HCT116 (cell line): ENCODE measurements around the gene HGFAC. TPM values are rescaled to one million over a fixed set of nuclear protein-coding genes. Genes with fewer than 3 reads are reported as not detected.

Experiments used
- ATAC-seq: fragments of 200-7000 bp; cut with Tn5 transposase; 2 replicates; pipeline ENCODE4 v1.9.1; 2020; ENCODE audit warnings: mild to moderate bottlenecking, moderate library complexity
- BruUV-seq: library from RNA; stranded (reverse); fragments of 400-500 nt; replicated peaks from 2 replicates; lab custom pipeline; 2021; lab: Mats Ljungman, UMichigan
- CTCF ChIA-PET: fragments of 300-600 bp; sonication (Branson Sonifier 250); formaldehyde crosslinking; loops from one replicate; lab custom pipeline; 2021; ENCODE audit warnings: antibody characterized with exemption; lab: Charles Lee
- POLR2A ChIA-PET: fragments of 300-600, 350-600 bp; sonication (Branson Sonifier 250); formaldehyde crosslinking; loops from one replicate; lab custom pipeline; 2021; ENCODE audit warnings: antibody characterized with exemption; lab: Charles Lee
- RAD21 ChIA-PET, 2 experiments: fragments of 300-600 bp; sonication (Branson Sonifier 250); formaldehyde crosslinking; loops; one replicate each; lab custom pipeline; 2023; ENCODE audit warnings: low total read pairs in 2 of 2; ENCODE audit not compliant: uncharacterized antibody in 2 of 2, unreplicated experiment in 2 of 2, low non-redundant PET in 1 of 2; lab: Charles Lee
- DNase-seq: peaks from one replicate; pipeline ENCODE4 v3.0.0-alpha.2; 2010; ENCODE audit warnings: low read depth, low spot score
- H2AFZ ChIP-seq: fragments of 200-600 bp; shearing (Covaris generic), sonication (generic); 2 replicates; pipeline ENCODE4 v1.6.1; 2017; ENCODE audit warnings: low read depth, mixed run types, mixed read lengths, antibody characterized with exemption, low read length; ENCODE audit not compliant: poor library complexity, severe bottlenecking
- H3K27ac ChIP-seq: 2 replicates; pipeline ENCODE4 v1.5.1; 2012; ENCODE audit warnings: low read depth, low read length
- H3K27me3 ChIP-seq: fragments of 200-600 bp; sonication (generic); 2 replicates; pipeline ENCODE4 v1.6.1; 2016; ENCODE audit warnings: mixed run types, low read length, mixed read lengths; ENCODE audit not compliant: insufficient read depth
- H3K36me3 ChIP-seq, 2 experiments: fragments of 200-500 bp in 1 of 2; fragments of 200-600 bp in 1 of 2; sonication (Bioruptor generic) in 1 of 2; sonication (generic) in 1 of 2; 2 replicates each; pipeline versions ENCODE4 v1.5.1 to v1.6.1; 2014 to 2016; ENCODE audit warnings: low read length in 2 of 2, inconsistent platforms in 1 of 2, mixed read lengths in 1 of 2, mixed run types in 1 of 2; ENCODE audit not compliant: insufficient read depth in 2 of 2, control insufficient read depth in 1 of 2
- H3K4me1 ChIP-seq, 2 experiments: fragments of 200-600 bp in 1 of 2; sonication (generic) in 1 of 2; 2 replicates each; pipeline versions ENCODE4 v1.5.1 to v1.6.1; 2012 to 2017; ENCODE audit warnings: low read length in 2 of 2, inconsistent platforms in 1 of 2, mild to moderate bottlenecking in 1 of 2, mixed read lengths in 1 of 2, mixed run types in 1 of 2, moderate library complexity in 1 of 2; ENCODE audit not compliant: insufficient read depth in 2 of 2, control insufficient read depth in 1 of 2
- H3K4me2 ChIP-seq: fragments of 200-600 bp; sonication (generic); 2 replicates; pipeline ENCODE4 v1.6.1; 2017; ENCODE audit warnings: mixed run types, low read length, mixed read lengths
- H3K4me3 ChIP-seq, 2 experiments: fragments of 200-600 bp in 1 of 2; sonication (generic) in 1 of 2; replicated peaks in 1 of 2; 2 replicates each; pipeline ENCODE4 v1.5.1; 2011 to 2016; ENCODE audit warnings: low read length in 2 of 2, control low read depth in 1 of 2, low read depth in 1 of 2, mild to moderate bottlenecking in 1 of 2, mixed read lengths in 1 of 2, mixed run types in 1 of 2
- H3K79me2 ChIP-seq: fragments of 200-600 bp; sonication (generic); 2 replicates; pipeline ENCODE4 v1.6.1; 2017; ENCODE audit warnings: mild to moderate bottlenecking, mixed run types, low read length, moderate library complexity, mixed read lengths; ENCODE audit not compliant: insufficient read depth
- H3K9ac ChIP-seq: fragments of 200-600 bp; sonication (generic); 2 replicates; pipeline ENCODE4 v1.6.1; 2016; ENCODE audit warnings: low read length, mixed read lengths
- H3K9me2 ChIP-seq: fragments of 200-600 bp; sonication (generic), shearing (Covaris generic); 2 replicates; pipeline ENCODE4 v1.6.1; 2017; ENCODE audit warnings: mixed run types, mild to moderate bottlenecking, moderate library complexity; ENCODE audit not compliant: insufficient read depth
- H3K9me3 ChIP-seq, 2 experiments: fragments of 200-500 bp in 1 of 2; fragments of 200-600 bp in 1 of 2; sonication (Bioruptor generic) in 1 of 2; sonication (generic) in 1 of 2; 2 replicates each; pipeline ENCODE4 v1.6.1; 2014 to 2017; ENCODE audit warnings: low read length in 2 of 2, mixed read lengths in 2 of 2, inconsistent platforms in 1 of 2, low read depth in 1 of 2, mild to moderate bottlenecking in 1 of 2, mixed run types in 1 of 2, moderate library complexity in 1 of 2; ENCODE audit not compliant: control insufficient read depth in 1 of 2, insufficient read depth in 1 of 2
- H4K20me1 ChIP-seq: fragments of 200-600 bp; sonication (generic), shearing (Covaris generic); 2 replicates; pipeline ENCODE4 v1.6.1; 2017; ENCODE audit warnings: mixed run types, mild to moderate bottlenecking, moderate library complexity; ENCODE audit not compliant: insufficient read depth
- ELF1 ChIP-seq: IDR thresholded peaks from 2 replicates; pipeline ENCODE4 v1.6.1; 2012; ENCODE audit warnings: low read depth, borderline replicate concordance
- POLR2AphosphoS5 ChIP-seq: IDR thresholded peaks from 2 replicates; pipeline ENCODE4 v1.6.1; 2011; ENCODE audit warnings: mild to moderate bottlenecking, low read depth, low read length, moderate library complexity
- REST ChIP-seq: IDR thresholded peaks from 2 replicates; pipeline ENCODE4 v1.6.1; 2012; ENCODE audit warnings: low read depth
- SIN3A ChIP-seq: IDR thresholded peaks from 2 replicates; pipeline ENCODE4 v1.6.1; 2012; ENCODE audit warnings: low read depth
- SRF ChIP-seq: IDR thresholded peaks from 2 replicates; pipeline ENCODE4 v1.6.1; 2012; ENCODE audit warnings: low read depth
- YY1 ChIP-seq: IDR thresholded peaks from 2 replicates; pipeline ENCODE4 v1.6.1; 2011; ENCODE audit warnings: low read length, low read depth, moderate library complexity, mild to moderate bottlenecking; ENCODE audit not compliant: insufficient replicate concordance; ENCODE audit errors: extremely low read depth
- intact Hi-C: fragments of 100-400 bp; cut with micrococcal nuclease; formaldehyde crosslinking; loops from 2 replicates; pipeline ENCODE4 v1.10.0; 2022
- total RNA-seq: library from RNA; stranded (reverse); gene quantifications from one replicate; pipeline ENCODE4 v1.2.1, GENCODE V29; 2021; ENCODE audit not compliant: unreplicated experiment
- TF ChIP-seq, protein P1 (sequence below): IDR thresholded peaks from 2 replicates; pipeline ENCODE4 v1.6.1; 2011; ENCODE audit warnings: mild to moderate bottlenecking, low read length, moderate library complexity; ENCODE audit not compliant: insufficient replicate concordance; ENCODE audit errors: extremely low read depth

Gene HGFAC
- total RNA-seq, 1 experiment from 2014 or later = 1.1 TPM

- TF ChIP-seq, protein P1, sequence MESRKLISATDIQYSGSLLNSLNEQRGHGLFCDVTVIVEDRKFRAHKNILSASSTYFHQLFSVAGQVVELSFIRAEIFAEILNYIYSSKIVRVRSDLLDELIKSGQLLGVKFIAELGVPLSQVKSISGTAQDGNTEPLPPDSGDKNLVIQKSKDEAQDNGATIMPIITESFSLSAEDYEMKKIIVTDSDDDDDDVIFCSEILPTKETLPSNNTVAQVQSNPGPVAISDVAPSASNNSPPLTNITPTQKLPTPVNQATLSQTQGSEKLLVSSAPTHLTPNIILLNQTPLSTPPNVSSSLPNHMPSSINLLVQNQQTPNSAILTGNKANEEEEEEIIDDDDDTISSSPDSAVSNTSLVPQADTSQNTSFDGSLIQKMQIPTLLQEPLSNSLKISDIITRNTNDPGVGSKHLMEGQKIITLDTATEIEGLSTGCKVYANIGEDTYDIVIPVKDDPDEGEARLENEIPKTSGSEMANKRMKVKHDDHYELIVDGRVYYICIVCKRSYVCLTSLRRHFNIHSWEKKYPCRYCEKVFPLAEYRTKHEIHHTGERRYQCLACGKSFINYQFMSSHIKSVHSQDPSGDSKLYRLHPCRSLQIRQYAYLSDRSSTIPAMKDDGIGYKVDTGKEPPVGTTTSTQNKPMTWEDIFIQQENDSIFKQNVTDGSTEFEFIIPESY = no peak
- no peak for TF ChIP-seq SRF
Observed at GRCh38 chr4:3435686-3435956, 6.1 kb upstream of the HGFAC start (continued).

GRCh38 chr4:3436048-3436797 lies 5.5 kb upstream of the HGFAC start:
- RAD21 ChIA-PET = interaction anchor here in 1 of 2 experiments (1.1 kb wide), 1 partner anchor 90 kb away, joined by 4 read pairs; no protein-coding TSS in a partner anchor
- Histone ChIP-seq H3K4me1 (peaks cover 25 to 41% of the 10 kb centered on the region in 2 experiments), H3K36me3 (no peaks in the 10 kb centered on the region), H2AFZ (no peak overlapping the region), H3K27ac (peak overlapping the region; percentile 100), H3K9ac (peak overlapping the region; percentile 66), H3K9me3 (no peaks in the 10 kb centered on the region), H3K79me2 (no peaks in the 10 kb centered on the region), H3K9me2 (no peaks in the 10 kb centered on the region), H4K20me1 (no peaks in the 10 kb centered on the region), H3K27me3 (no peaks in the 10 kb centered on the region), H3K4me3 (peak overlapping the region in 1 of 2 experiments; percentile 36; a peak in 3 of 4 replicates), H3K4me2 (peak overlapping the region; percentile 78)
- intact Hi-C loops = no loop called here
- TSS peak; percentile 82 for BruUV-seq
- CTCF ChIA-PET = no interaction called here
- POLR2A ChIA-PET = no interaction called here
- TF ChIP-seq SIN3A (no peak), POLR2AphosphoS5 (no peak), REST (no peak), YY1 (no peak), ELF1 (no peak), SRF (no peak)
- TF ChIP-seq, protein P1 = no peak
- DNase-seq (no peak), ATAC-seq (peak; percentile 33)
